ENCODE results near the gene PIM3. TPM values are rescaled to one million over a fixed set of nuclear protein-coding genes. Genes with fewer than 3 reads are reported as not detected.

PIM3 gene
- total RNA-seq, 1 experiment from 2014 or later = 15.4 TPM

- Histone ChIP-seq H3K9ac (ENCODE audit: low read length) (no peak overlapping the region), H3K27ac (ENCODE audit: low read length) (no peak overlapping the region), H3K4me1 (ENCODE audit: low read length) (peaks cover 18% of the 10 kb centered on the region)
Observed at GRCh38 chr22:49924113-49924833, 36.3 kb upstream of the PIM3 start.

GRCh38 chr22:49925525-49926128 lies 34.9 kb upstream of the PIM3 start:
- Histone ChIP-seq H3K4me1 (ENCODE audit: low read length) (peaks cover 21% of the 10 kb centered on the region), H3K9me3 (ENCODE audit: low read length) (no peaks in the 10 kb centered on the region), H2AFZ (ENCODE audit: low read length) (peak overlapping the region; percentile 46; the same call in 1 of the 2 replicates), H3K27ac (ENCODE audit: low read length) (peak overlapping the region; percentile 55), H3K36me3 (ENCODE audit: insufficient read depth, low read length) (no peaks in the 10 kb centered on the region), H3K27me3 (ENCODE audit: low read length) (no peaks in the 10 kb centered on the region), H3K79me2 (ENCODE audit: low read length) (no peaks in the 10 kb centered on the region), H3K9ac (ENCODE audit: low read length) (peak overlapping the region; percentile 46), H3K4me3 (ENCODE audit: low read length) (peak overlapping the region; percentile 10; the same call in 1 of the 2 replicates), H3K9me2 (replicated peaks; ENCODE audit: insufficient read depth, low read length) (no peaks in the 10 kb centered on the region), H3K4me2 (ENCODE audit: low read depth, low read length, poor library complexity, severe bottlenecking) (peak overlapping the region; percentile 42), H4K20me1 (ENCODE audit: insufficient read depth, low read depth, low read length) (peaks cover 7% of the 10 kb centered on the region; the same call in 1 of the 2 replicates)
- peak; percentile 77 for DNase-seq

More at GRCh38 chr22:49924113-49924833, 36.3 kb upstream of the PIM3 start:
- DNase-seq = no peak
- Histone ChIP-seq H3K27me3 (ENCODE audit: low read length) (no peaks in the 10 kb centered on the region), H2AFZ (ENCODE audit: low read length) (no peak overlapping the region), H3K9me3 (ENCODE audit: low read length) (no peaks in the 10 kb centered on the region), H3K9me2 (replicated peaks; ENCODE audit: insufficient read depth, low read length) (no peaks in the 10 kb centered on the region), H4K20me1 (ENCODE audit: insufficient read depth, low read depth, low read length) (no peaks in the 10 kb centered on the region), H3K4me3 (ENCODE audit: low read length) (no peak overlapping the region), H3K4me2 (ENCODE audit: low read depth, low read length, poor library complexity, severe bottlenecking) (no peak overlapping the region), H3K79me2 (ENCODE audit: low read length) (no peaks in the 10 kb centered on the region), H3K36me3 (ENCODE audit: insufficient read depth, low read length) (no peaks in the 10 kb centered on the region)

DNA sequence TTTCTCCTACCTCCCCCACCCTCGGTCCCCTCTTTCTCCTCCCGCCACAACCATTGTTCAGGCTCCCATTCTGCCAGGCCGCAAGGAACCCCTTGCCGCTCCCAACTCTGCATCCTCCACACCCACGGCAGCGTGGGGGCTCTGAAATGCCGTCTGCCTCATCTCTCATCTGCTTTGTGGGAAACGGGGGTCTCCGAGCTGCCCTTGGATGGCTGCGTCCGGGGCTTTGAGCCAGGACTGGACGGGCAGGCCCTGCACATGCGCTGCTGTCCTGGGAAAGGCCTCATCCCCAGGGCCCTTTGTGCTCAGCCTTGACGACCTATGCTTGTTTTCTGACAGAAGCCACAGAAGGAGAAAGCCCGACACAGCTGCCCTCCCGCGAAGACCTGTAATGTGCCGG lies 33.7 kb upstream of the PIM3 start:
- Histone ChIP-seq H3K27me3 (ENCODE audit: low read length) (no peaks in the 10 kb centered on the region), H3K79me2 (ENCODE audit: low read length) (no peaks in the 10 kb centered on the region), H3K9ac (ENCODE audit: low read length) (no peak overlapping the region)

GRCh38 chr22:49927483-49928184 lies 32.9 kb upstream of the PIM3 start:
- Histone ChIP-seq H3K79me2 (ENCODE audit: low read length) (no peaks in the 10 kb centered on the region), H3K36me3 (ENCODE audit: insufficient read depth, low read length) (no peaks in the 10 kb centered on the region), H2AFZ (ENCODE audit: low read length) (no peak overlapping the region), H3K4me1 (ENCODE audit: low read length) (peaks cover 26% of the 10 kb centered on the region), H3K9ac (ENCODE audit: low read length) (no peak overlapping the region), H3K27me3 (ENCODE audit: low read length) (no peaks in the 10 kb centered on the region), H4K20me1 (ENCODE audit: insufficient read depth, low read depth, low read length) (peaks cover 7% of the 10 kb centered on the region; the same call in 1 of the 2 replicates), H3K9me2 (replicated peaks; ENCODE audit: insufficient read depth, low read length) (no peaks in the 10 kb centered on the region), H3K4me3 (ENCODE audit: low read length) (no peak overlapping the region), H3K9me3 (ENCODE audit: low read length) (no peaks in the 10 kb centered on the region), H3K27ac (ENCODE audit: low read length) (no peak overlapping the region), H3K4me2 (ENCODE audit: low read depth, low read length, poor library complexity, severe bottlenecking) (no peak overlapping the region)
- DNase-seq = no peak

More for the DNA sequence above, 33.7 kb upstream of the PIM3 start:
- H3K27ac ChIP-seq (ENCODE audit: low read length) = no peak overlapping the region
- H3K9me2 ChIP-seq (replicated peaks; ENCODE audit: insufficient read depth, low read length) = no peaks in the 10 kb centered on the region
- peaks cover 7% of the 10 kb centered on the region; the same call in 1 of the 2 replicates for H4K20me1 ChIP-seq (ENCODE audit: insufficient read depth, low read depth, low read length)
- peaks cover 26% of the 10 kb centered on the region for H3K4me1 ChIP-seq (ENCODE audit: low read length)
- H3K36me3 ChIP-seq (ENCODE audit: insufficient read depth, low read length) = no peaks in the 10 kb centered on the region
- H3K4me3 ChIP-seq (ENCODE audit: low read length) = no peak overlapping the region
- H2AFZ ChIP-seq (ENCODE audit: low read length) = no peak overlapping the region
- DNase-seq = no peak
- H3K4me2 ChIP-seq (ENCODE audit: low read depth, low read length, poor library complexity, severe bottlenecking) = no peak overlapping the region
- H3K9me3 ChIP-seq (ENCODE audit: low read length) = no peaks in the 10 kb centered on the region

DNA sequence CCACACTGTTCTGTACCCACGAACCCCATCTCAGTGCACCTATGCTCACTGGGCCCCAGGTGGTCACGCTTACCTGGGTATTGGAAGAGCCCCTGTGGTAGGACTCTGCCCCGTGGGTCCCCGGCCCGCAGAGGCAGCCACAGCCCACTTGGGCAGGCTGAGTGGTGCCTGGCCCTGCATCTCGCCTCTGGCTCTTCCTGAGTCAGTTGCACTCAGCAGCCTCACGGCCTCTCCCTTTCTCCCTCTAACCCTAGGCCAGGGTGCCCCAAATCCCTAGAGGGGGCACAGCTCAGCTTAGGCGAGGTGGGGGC lies 32.4 kb upstream of the PIM3 start:
- Histone ChIP-seq H2AFZ (ENCODE audit: low read length) (no peak overlapping the region), H3K4me2 (ENCODE audit: low read depth, low read length, poor library complexity, severe bottlenecking) (no peak overlapping the region), H4K20me1 (ENCODE audit: insufficient read depth, low read depth, low read length) (peaks cover 7% of the 10 kb centered on the region; the same call in 1 of the 2 replicates), H3K27ac (ENCODE audit: low read length) (no peak overlapping the region), H3K9me3 (ENCODE audit: low read length) (no peaks in the 10 kb centered on the region), H3K36me3 (ENCODE audit: insufficient read depth, low read length) (no peaks in the 10 kb centered on the region), H3K79me2 (ENCODE audit: low read length) (no peaks in the 10 kb centered on the region), H3K27me3 (ENCODE audit: low read length) (no peaks in the 10 kb centered on the region), H3K9ac (ENCODE audit: low read length) (no peak overlapping the region), H3K4me1 (ENCODE audit: low read length) (peaks cover 26% of the 10 kb centered on the region), H3K4me3 (ENCODE audit: low read length) (no peak overlapping the region), H3K9me2 (replicated peaks; ENCODE audit: insufficient read depth, low read length) (no peaks in the 10 kb centered on the region)
- DNase-seq = no peak

- Histone ChIP-seq H3K79me2 (ENCODE audit: low read length) (no peaks in the 10 kb centered on the region), H3K4me1 (ENCODE audit: low read length) (peaks cover 26% of the 10 kb centered on the region), H3K9me2 (replicated peaks; ENCODE audit: insufficient read depth, low read length) (no peaks in the 10 kb centered on the region), H3K9ac (ENCODE audit: low read length) (no peak overlapping the region), H2AFZ (ENCODE audit: low read length) (no peak overlapping the region), H3K9me3 (ENCODE audit: low read length) (no peaks in the 10 kb centered on the region), H3K36me3 (ENCODE audit: insufficient read depth, low read length) (no peaks in the 10 kb centered on the region), H3K4me2 (ENCODE audit: low read depth, low read length, poor library complexity, severe bottlenecking) (no peak overlapping the region), H3K27ac (ENCODE audit: low read length) (no peak overlapping the region), H3K27me3 (ENCODE audit: low read length) (no peaks in the 10 kb centered on the region), H4K20me1 (ENCODE audit: insufficient read depth, low read depth, low read length) (peaks cover 7% of the 10 kb centered on the region; the same call in 1 of the 2 replicates), H3K4me3 (ENCODE audit: low read length) (no peak overlapping the region)
- DNase-seq = no peak
Observed at GRCh38 chr22:49928555-49929210, 31.9 kb upstream of the PIM3 start.

GRCh38 chr22:49929211-49929979 lies 31.2 kb upstream of the PIM3 start:
- no peak overlapping the region for H2AFZ ChIP-seq (ENCODE audit: low read length)
- DNase-seq = peak; percentile 90
- H3K9me2 ChIP-seq (replicated peaks; ENCODE audit: insufficient read depth, low read length) = no peaks in the 10 kb centered on the region
- no peaks in the 10 kb centered on the region for H3K27me3 ChIP-seq (ENCODE audit: low read length)
- no peaks in the 10 kb centered on the region for H3K36me3 ChIP-seq (ENCODE audit: insufficient read depth, low read length)
- peaks cover 26% of the 10 kb centered on the region for H3K4me1 ChIP-seq (ENCODE audit: low read length)
- no peak overlapping the region for H3K27ac ChIP-seq (ENCODE audit: low read length)
- peaks cover 7% of the 10 kb centered on the region; the same call in 1 of the 2 replicates for H4K20me1 ChIP-seq (ENCODE audit: insufficient read depth, low read depth, low read length)
- H3K79me2 ChIP-seq (ENCODE audit: low read length) = no peaks in the 10 kb centered on the region
- no peak overlapping the region for H3K4me3 ChIP-seq (ENCODE audit: low read length)
- H3K9me3 ChIP-seq (ENCODE audit: low read length) = no peaks in the 10 kb centered on the region
- peak overlapping the region; percentile 11; the same call in 1 of the 2 replicates for H3K9ac ChIP-seq (ENCODE audit: low read length)
- H3K4me2 ChIP-seq (ENCODE audit: low read depth, low read length, poor library complexity, severe bottlenecking) = peak overlapping the region; percentile 61

Data from Karpas-422 (cell line).